Measurements from ENCODE around the gene ADISSP. TPM values are rescaled to one million over a fixed set of nuclear protein-coding genes. Genes with fewer than 3 reads are reported as not detected.

ADISSP gene
- total and polyA plus RNA-seq, 2 of the 13 experiments (the other 11 are each of a cell fraction or from before 2014, with no cell fraction given): 38.3 to 90.6 TPM

GRCh38 chr20:3786665-3787323 lies 19.2 kb upstream of the ADISSP start, which contains the start of gene CENPB:
Gene CENPB (minus strand): TSS chr20:3786740. CDS start chr20:3786483, 257 bp downstream.
- ChIA-PET CTCF (ENCODE audit: low intra/inter-chr PET ratio, low total read pairs) (interaction anchor here (0.6 to 4.6 kb wide), 8 partner anchors 9 to 298 kb away, joined by 3 to 119 read pairs (median 4); partner anchors contain the start of genes AP5S1 and CDC25B), POLR2A (interaction anchor here (1.0 to 10.4 kb wide), 14 partner anchors 9 to 297 kb away, joined by 3 to 134 read pairs (median 4); partner anchors contain the start of genes ADISSP, AP5S1 and CDC25B)
- intact Hi-C loops (cut with micrococcal nuclease; ENCODE audit: unreplicated experiment) (loop anchor here (1.0 to 2.0 kb wide), 3 partner anchors 32 to 69 kb away; partner anchors contain the start of gene MAVS), in situ Hi-C loops (cut with HindIII; ENCODE audit: extremely low pct_ligation_motif_present, low pct_unique_long_range_greater_than_20kb) (loop anchor here (5.0 kb wide), 1 partner anchor 61 kb away; the partner anchor contains the start of gene MAVS)
- H3K36me3 ChIP-seq (replicated peaks in 1 of 2; ENCODE audit: control insufficient read depth in 1 of 2, insufficient read depth in 2 of 2, low read length in 2 of 2): no peaks in the 10 kb centered on the region
- H3K27ac ChIP-seq (ENCODE audit: extremely low read length, insufficient read depth, low read length): peak within 1 kb of the TSS; percentile 34
- no peak for FAIRE-seq
- H3K79me2 ChIP-seq (ENCODE audit: insufficient read depth, low read length): peaks cover 9% of the 10 kb centered on the region
- no peaks in the 10 kb centered on the region for H3K9me3 ChIP-seq (ENCODE audit: low read length)
- peaks cover 0 to 18% of the 10 kb centered on the region in 2 experiments; a peak in 3 of 5 replicates for H3K27me3 ChIP-seq (ENCODE audit: control insufficient read depth in 1 of 2, insufficient read depth in 2 of 2, low read length in 2 of 2)
- peak within 1 kb of the TSS; percentile 75 for H2AFZ ChIP-seq (ENCODE audit: low read length)
- peak within 1 kb of the TSS; percentile 94 for H3K4me2 ChIP-seq (ENCODE audit: low read depth, low read length)
- no TSS peak for BruUV-seq (replicated peaks)
- peaks cover 79% of the 10 kb centered on the region for H3K4me1 ChIP-seq (ENCODE audit: insufficient read depth, low read length)
- H4K20me1 ChIP-seq (ENCODE audit: insufficient read depth, low read length): peaks cover 5% of the 10 kb centered on the region; the same call in 1 of the 2 replicates
- DNase-seq (ENCODE audit: low spot score): peak; percentile 83
- H3K9ac ChIP-seq (ENCODE audit: insufficient read depth, low read depth, low read length): peak within 1 kb of the TSS; percentile 82
- WGBS (ENCODE audit: low lambda C conversion rate): 1% methylated on average over 66 of the region's 70 CpGs
- H3K4me3 ChIP-seq (replicated peaks in 1 of 3; ENCODE audit: insufficient read depth in 1 of 3, low read depth in 2 of 3, low read length in 3 of 3): peak within 1 kb of the TSS; percentile 57 to 82 (median 82)
- peak; percentile 83 for ATAC-seq
- TF ChIP-seq, protein P1, sequence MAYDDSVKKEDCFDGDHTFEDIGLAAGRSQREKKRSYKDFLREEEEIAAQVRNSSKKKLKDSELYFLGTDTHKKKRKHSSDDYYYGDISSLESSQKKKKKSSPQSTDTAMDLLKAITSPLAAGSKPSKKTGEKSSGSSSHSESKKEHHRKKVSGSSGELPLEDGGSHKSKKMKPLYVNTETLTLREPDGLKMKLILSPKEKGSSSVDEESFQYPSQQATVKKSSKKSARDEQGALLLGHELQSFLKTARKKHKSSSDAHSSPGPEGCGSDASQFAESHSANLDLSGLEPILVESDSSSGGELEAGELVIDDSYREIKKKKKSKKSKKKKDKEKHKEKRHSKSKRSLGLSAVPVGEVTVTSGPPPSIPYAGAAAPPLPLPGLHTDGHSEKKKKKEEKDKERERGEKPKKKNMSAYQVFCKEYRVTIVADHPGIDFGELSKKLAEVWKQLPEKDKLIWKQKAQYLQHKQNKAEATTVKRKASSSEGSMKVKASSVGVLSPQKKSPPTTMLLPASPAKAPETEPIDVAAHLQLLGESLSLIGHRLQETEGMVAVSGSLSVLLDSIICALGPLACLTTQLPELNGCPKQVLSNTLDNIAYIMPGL (CRISPR knock-in tag; IDR thresholded peaks at IDR 0.05; ENCODE audit: borderline replicate concordance in 1 of 2, low read depth in 1 of 2): peak; percentile 89 to 97
- TF ChIP-seq NCOR1 (IDR thresholded peaks at IDR 0.05; ENCODE audit: borderline replicate concordance, low read length) (no peak), MAFF (IDR thresholded peaks at IDR 0.05; ENCODE audit: low read depth, low read length) (no peak), KAT7 (CRISPR knock-in tag; IDR thresholded peaks at IDR 0.05; ENCODE audit: borderline replicate concordance) (no peak), ZSCAN21 (CRISPR knock-in tag; IDR thresholded peaks at IDR 0.05; ENCODE audit: borderline replicate concordance) (no peak), MXD4 (CRISPR knock-in tag; IDR thresholded peaks at IDR 0.05) (0 out of 2 replicates have a peak, but pooled peaks have one; percentile 34), PPARG (CRISPR knock-in tag; conservative IDR thresholded peaks at IDR 0.05) (no peak), ZNF354B (CRISPR knock-in tag; IDR thresholded peaks at IDR 0.05) (no peak), ZSCAN25 (CRISPR knock-in tag; IDR thresholded peaks at IDR 0.05) (peak; percentile 84), ATAD3A (CRISPR knock-in tag; IDR thresholded peaks at IDR 0.05) (no peak), ZNF543 (CRISPR knock-in tag; IDR thresholded peaks at IDR 0.05) (no peak), SMC3 (IDR thresholded peaks at IDR 0.05; ENCODE audit: low read length) (peak; percentile 54; the same call in 1 of the 2 replicates), MYC (CRISPR knock-in tag; IDR thresholded peaks at IDR 0.05; ENCODE audit: borderline replicate concordance) (peak; percentile 51), ZNF362 (CRISPR knock-in tag; IDR thresholded peaks at IDR 0.05; ENCODE audit: borderline replicate concordance) (peak; percentile 11; the same call in 1 of the 2 replicates), ZNF350 (CRISPR knock-in tag; IDR thresholded peaks at IDR 0.05; ENCODE audit: borderline replicate concordance, low read depth) (no peak), REPIN1 (CRISPR knock-in tag; IDR thresholded peaks at IDR 0.05; ENCODE audit: borderline replicate concordance, low read depth) (peak; percentile 37; the same call in 1 of the 2 replicates), ZFP1 (CRISPR knock-in tag; IDR thresholded peaks at IDR 0.05) (no peak)
- TF ChIP-seq, protein P2, sequence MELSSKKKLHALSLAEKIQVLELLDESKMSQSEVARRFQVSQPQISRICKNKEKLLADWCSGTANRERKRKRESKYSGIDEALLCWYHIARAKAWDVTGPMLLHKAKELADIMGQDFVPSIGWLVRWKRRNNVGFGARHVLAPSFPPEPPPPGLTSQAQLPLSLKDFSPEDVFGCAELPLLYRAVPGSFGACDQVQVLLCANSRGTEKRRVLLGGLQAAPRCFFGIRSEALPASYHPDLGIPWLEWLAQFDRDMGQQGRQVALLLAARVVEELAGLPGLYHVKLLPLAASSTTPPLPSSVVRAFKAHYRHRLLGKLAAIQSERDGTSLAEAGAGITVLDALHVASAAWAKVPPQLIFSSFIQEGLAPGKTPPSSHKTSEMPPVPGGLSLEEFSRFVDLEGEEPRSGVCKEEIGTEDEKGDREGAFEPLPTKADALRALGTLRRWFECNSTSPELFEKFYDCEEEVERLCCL (CRISPR knock-in tag; IDR thresholded peaks at IDR 0.05; ENCODE audit: borderline replicate concordance): no peak

Data from HepG2 (cell line).